GM18867 (cell line): ENCODE data around the gene ERBB4.
"Not testable (repeated sequence)": the region's sequence is repeated elsewhere in the genome, so short reads cannot be mapped to it uniquely, and the experiment has no call there.

ENCODE experiments used
- ATAC-seq: cut with Tn5 transposase; IDR thresholded peaks from one replicate; pipeline ENCODE4 v1.9.1; 2021; ENCODE audit warnings: mild to moderate bottlenecking, moderate library complexity; ENCODE audit not compliant: unreplicated experiment

ERBB4 gene

DNA sequence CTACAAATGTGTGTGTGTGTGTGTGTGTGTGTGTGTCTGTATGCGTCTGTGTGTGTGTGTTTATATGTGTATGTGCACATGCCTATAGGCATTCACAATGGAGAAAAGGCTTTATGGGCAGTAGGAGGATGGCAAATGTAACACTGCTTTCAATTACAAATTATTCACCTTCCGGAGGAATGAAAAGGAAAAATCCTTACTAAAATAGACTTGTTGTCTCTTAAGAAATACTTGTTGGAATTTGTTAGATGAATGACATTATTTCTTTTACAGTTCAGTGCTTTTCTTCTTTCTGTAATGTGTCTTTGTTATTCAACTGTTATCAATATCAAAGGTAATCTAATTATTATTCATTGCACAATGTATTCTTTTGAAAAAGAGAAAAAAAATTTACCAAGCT lies 874.3 kb downstream of the ERBB4 start:
- no peak for ATAC-seq

DNA sequence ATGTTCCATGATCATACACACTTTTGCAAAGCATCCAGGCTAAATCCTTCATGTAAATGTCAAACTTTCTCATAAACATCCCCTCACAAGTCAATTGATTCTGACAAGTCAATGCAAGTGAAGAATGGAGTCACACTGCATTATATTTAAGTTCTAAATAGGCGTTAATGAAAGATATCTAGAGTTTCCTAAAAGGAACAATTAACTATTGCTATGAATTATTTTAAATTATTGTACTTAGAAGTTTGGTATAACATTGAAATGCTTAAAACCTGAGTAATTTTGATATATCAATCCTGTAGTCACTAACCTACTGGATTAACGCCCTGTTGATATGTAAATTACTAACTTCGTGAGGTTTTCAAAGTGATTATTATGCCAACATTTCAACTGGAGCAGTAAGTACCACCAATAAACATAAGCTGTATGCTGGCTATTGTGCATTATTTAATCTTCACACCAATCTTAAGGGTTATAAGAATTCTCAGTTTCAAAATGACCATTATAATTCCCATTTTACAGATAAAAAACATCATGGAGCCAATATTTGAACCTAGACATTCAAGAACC lies 884.3 kb downstream of the ERBB4 start:
- no peak for ATAC-seq

GRCh38 chr2:211652327-211652726 lies 886.3 kb downstream of the ERBB4 start:
- no peak for ATAC-seq

DNA sequence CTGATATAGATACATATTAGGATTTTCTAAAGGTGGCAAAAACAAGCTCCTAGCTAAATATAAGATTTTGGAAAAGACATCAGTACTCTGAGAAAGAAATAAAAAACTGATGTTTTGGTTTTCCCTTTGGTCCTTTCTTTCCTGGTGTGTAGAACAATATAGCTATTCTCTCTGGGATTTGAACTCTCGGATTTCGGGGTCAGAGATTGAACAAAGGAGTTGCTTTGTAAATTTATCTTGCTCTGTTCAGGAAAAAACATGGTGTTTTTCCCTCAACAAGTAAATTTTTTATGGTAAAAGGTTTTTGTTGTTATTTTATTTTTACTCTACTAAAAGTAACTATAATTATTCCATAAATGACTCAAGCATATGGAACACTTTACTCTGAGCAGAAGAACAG lies 889.3 kb downstream of the ERBB4 start:
- no peak for ATAC-seq

DNA sequence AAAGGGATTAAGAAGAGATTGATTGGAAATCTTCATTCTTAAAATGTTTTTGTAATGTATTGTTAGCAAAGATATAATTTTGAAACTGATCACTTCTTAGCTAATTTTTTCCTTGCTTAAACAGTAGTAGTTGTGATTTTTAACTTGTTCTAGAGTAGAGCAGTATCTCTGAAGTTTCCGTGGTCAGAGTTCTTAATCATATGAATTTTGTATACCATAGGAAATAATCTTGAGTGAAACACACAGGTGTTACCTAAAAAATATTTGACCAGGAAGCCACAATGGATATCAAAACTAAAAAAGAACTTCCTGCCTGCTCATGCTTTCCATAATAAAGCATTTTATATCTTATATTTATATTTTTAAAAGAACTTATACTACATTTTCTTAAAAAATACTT lies 907.1 kb downstream of the ERBB4 start:
- ATAC-seq: no peak

DNA sequence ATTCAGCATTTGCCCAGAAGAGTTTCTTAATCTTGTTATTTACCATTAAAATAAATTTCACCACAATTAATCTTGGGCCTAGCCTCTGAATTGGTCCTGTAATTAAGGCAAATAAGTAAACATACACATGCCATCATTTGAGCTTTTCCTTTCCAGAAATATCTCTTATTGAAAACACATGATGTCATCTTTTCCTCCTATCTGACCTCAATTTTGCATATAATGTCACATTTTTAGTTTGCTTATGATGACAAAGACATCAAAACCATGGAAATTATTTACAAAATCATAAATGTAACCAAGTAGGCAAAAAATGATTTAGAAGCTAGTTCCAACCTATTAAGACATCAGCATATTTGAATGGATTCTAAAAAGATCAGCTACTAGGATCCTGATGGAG lies 915.5 kb downstream of the ERBB4 start:
- ATAC-seq: no peak

- no peak for ATAC-seq
Measured at GRCh38 chr2:211620986-211621385, 917.6 kb downstream of the ERBB4 start.

DNA sequence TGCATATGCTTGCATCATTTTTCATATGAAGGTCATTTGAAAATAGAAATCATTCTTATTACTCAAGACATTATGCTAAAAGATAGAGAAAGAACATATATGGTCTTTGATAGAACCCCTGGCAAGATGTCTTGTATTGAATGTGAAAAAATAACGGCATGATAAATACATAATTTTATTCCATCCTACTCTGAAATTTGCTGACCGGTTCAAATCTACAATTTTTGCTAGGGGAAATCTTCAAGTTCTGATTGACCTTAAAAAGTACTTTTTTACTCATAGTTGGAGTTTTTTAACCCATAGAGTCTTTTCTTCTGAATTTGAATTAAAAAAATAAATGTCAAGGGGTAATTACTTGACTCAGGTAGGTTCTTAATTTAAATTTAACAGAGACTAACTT lies 920.8 kb downstream of the ERBB4 start:
- no peak for ATAC-seq

- ATAC-seq: no peak
Measured at GRCh38 chr2:211611621-211612020, 927.0 kb downstream of the ERBB4 start.

DNA sequence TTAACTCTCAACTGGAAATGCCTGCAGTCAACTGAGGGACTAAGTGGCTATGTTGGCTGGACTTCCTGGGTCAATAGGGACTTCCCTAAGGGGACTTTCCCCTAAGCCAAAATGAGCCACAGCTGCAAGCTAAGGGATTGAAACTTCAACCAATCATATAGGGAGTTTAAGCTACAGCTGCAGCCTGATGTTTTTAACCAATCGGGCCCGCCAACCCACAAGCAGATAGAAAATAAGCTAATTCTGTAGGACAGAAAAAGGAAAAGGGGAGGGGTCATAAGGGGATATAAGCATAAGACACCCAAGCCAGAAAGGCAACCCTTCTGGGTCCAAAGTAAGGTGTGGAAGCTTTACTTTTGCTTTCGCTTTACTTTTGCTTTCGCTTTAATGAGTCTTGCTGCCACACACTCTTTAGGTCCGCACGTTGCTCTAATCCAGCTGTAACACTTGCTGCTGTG lies 927.5 kb downstream of the ERBB4 start:
- peak; percentile 66 for ATAC-seq

DNA sequence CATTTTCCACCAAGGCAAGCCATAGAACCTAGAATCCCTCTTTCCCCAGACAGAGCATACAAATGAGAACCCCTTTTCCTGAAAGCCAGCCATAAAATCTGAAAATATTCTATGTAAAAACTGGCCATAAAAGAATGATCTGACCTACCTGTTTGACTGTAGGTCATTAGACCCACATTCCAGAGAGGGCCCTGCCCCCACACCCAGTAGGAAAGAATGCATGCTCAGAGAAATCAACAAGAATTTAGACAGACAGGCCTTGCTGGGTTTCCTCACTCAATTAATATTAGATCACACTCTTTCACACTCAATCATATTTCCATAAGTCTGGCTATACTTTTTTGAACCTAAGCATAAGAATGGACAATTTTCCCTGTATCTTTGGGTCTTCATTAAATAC lies 929.5 kb downstream of the ERBB4 start:
- no peak for ATAC-seq

DNA sequence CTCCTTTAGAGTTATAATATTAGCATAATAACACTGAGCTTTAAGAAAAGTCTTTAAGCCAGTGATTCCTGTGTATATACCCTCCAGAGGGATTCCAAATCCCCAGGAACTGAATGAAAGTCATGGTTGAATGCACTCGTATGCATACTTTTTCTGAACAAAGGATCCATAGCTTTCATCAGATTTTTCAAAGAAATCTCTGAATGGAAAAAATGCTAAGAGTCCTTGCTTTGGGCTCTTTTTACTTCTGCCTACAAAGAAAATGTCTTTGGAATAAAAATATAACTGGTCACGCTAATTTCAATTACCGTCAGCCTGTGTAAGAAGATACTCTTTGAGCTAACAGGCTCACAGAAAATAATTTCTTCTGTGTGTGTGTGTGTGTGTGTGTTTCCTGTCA lies 939.5 kb downstream of the ERBB4 start:
- ATAC-seq: no peak

DNA sequence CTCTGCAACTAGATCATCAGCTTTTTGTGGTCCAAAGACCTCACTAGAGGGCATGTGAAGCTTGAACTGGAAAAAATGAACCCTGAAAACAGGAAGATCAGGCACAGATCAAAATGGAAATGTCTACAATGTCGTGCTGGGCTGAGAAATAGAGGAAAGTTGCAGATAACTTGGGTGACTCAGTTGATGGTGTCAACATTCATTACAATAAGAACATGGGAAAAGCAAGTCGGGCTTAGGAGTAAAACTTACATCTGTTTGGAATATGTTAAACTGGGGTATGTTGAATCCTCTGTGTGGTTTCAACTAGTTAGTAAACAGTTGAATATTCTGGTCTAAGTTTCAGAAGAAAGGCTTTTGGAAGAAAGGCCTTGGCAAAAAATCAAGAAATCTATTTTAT lies 940.4 kb downstream of the ERBB4 start:
- ATAC-seq: no peak

GRCh38 chr2:211592006-211592405 lies 946.6 kb downstream of the ERBB4 start:
- ATAC-seq: not testable (repeated sequence)

DNA sequence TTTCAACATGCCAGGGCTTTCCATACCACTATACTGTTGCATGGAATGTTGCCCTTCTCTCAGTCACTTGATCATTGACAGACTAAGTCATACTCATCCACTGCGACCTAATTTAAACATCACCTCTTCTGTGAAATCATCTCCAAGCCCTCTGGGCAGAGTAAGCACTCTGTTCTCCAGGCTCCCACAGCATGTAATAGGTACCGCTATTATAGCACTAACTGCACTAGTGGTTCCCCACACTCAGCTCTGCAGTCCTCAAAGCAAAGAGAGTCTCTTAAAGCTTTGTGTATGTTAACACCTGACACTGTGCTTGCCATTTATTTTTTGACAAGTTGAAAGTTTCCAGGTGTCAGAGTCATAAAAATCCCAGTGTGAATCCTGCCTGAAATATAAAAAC lies 947.2 kb downstream of the ERBB4 start:
- no peak for ATAC-seq

DNA sequence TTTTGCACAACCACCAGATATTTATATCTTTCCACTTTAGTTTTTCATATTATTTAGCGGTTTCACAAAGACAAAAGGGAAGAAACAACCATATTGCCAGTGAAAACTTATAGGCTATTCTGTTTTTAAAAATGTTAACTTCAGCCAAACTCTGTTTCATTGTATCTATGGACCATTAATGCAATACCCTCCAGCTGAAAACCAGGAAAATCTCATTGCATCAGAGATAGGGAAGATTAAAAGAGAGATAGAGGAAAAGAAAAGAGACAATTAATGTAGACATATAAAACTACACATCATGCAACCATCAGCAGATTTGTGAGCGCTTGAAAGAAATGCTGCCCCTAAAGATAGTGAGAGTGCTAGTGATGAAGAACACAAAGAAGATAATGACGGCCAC lies 970.2 kb downstream of the ERBB4 start:
- ATAC-seq: no peak

GRCh38 chr2:211564441-211564840 lies 974.2 kb downstream of the ERBB4 start:
- no peak for ATAC-seq

DNA sequence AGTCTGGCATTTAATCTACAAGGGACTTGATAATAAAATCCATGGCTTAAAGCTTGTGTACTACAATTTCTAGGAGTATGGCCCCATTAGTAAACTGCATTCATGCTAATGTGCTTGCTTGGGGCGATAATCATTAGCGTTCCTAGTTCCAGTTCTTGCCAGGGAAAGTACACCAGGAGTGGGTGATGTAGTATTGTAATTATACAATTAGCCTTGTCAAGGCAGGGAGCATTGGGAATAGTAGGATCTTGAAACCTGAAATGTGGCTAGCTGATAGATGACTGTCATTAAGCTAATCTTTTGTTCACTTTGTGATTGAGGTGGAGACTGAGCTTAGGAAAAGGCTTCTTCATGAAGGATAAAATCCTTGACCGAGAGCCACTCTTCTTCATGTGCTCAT lies 993.0 kb downstream of the ERBB4 start:
- no peak for ATAC-seq

GRCh38 chr2:211534632-211535031 lies 1004.0 kb downstream of the ERBB4 start:
- no peak for ATAC-seq

- not testable (repeated sequence) for ATAC-seq
Measured at GRCh38 chr2:211524248-211524647, 1014.4 kb downstream of the ERBB4 start.

DNA sequence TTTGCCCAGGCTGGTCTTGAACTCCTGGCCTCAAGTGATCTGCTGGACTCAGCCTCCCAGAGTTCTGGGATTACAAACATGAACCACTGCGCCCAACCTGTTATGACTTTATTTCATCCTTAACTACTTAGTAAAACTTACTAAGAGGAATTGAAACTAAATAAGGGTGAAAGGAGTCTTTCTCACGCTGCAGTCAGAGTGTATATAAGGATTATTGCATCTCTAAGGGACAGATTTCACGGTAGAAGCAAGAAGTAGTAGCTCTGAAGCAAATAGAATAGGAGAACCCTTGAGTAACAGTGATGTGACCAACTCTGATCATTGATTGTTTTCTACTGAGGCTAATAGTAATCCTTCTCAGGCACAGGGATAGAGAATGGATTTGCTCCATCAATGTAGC lies 1022.1 kb downstream of the ERBB4 start:
- peak; percentile 55 for ATAC-seq

DNA sequence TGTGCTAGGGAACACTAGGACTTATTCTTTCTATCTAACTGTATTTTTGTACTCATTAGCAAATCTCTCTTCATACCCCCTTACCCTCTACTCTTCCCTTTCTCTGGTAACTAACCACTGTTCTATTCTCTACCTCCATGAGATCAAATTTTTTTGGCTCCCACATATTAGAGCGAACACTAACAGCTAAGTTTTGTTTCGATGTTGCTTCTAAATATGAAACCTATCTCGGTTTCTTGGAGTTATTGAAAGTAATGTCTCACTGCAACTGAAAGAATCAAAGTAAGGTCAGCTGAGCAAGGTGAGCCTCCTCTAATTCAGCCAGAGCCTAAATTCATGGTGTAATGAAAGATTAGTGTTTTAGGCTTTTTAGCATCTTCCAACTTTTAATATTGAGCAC lies 1024.6 kb downstream of the ERBB4 start:
- ATAC-seq: no peak

GRCh38 chr2:211513446-211513845 lies 1025.2 kb downstream of the ERBB4 start:
- no peak for ATAC-seq
